HUDEP-2 (cell line): ENCODE results near the gene CFAP99.

Experiments
- DNase-seq, 76 experiments: peaks; one replicate each; lab custom pipeline; 2025; ENCODE audit not compliant: unreplicated experiment in 76 of 76; lab: John Stamatoyannopoulos, UW

CFAP99 gene

GRCh38 chr4:2409381-2409783, 9.4 kb upstream of the CFAP99 start:
- DNase-seq = no peak

- no peak for DNase-seq
Measured at GRCh38 chr4:2411786-2412510, 6.8 kb upstream of the CFAP99 start.

- DNase-seq = peak in 12 of 76 experiments; percentile 7 to 61 (median 40)
Measured at GRCh38 chr4:2412534-2412884, 6.2 kb upstream of the CFAP99 start.

- DNase-seq = peak in 74 of 76 experiments; percentile 21 to 82 (median 64)
Measured at GRCh38 chr4:2412885-2413716, 5.7 kb upstream of the CFAP99 start.

- DNase-seq = no peak
Measured at GRCh38 chr4:2413821-2414610, 4.7 kb upstream of the CFAP99 start.

- no peak for DNase-seq
Measured at GRCh38 chr4:2415213-2415612, 3.5 kb upstream of the CFAP99 start.

- peak in 2 of 76 experiments; percentile 14 to 44 for DNase-seq
Measured at GRCh38 chr4:2415881-2416563, 2.7 kb upstream of the CFAP99 start.

GRCh38 chr4:2416564-2417225, 2.1 kb upstream of the CFAP99 start:
- peak in 45 of 76 experiments; percentile 3 to 55 (median 23) for DNase-seq

- no peak for DNase-seq
Measured at GRCh38 chr4:2417226-2417764, 1.5 kb upstream of the CFAP99 start.

- peak in 6 of 76 experiments; percentile 6 to 37 (median 20) for DNase-seq
Measured at GRCh38 chr4:2417765-2418649, 748 bp upstream of the CFAP99 start, which contains the start of gene ZFYVE28. Gene ZFYVE28 (minus strand): TSS chr4:2418645. CDS start chr4:2418323, 322 bp downstream.

GRCh38 chr4:2419814-2420213, 1.1 kb downstream of the CFAP99 start:
- DNase-seq = no peak

GRCh38 chr4:2421928-2422327, 3.2 kb downstream of the CFAP99 start:
- no peak for DNase-seq

GRCh38 chr4:2423066-2423465, 4.3 kb downstream of the CFAP99 start:
- no peak for DNase-seq

- DNase-seq = no peak
Measured at GRCh38 chr4:2423695-2424094, 4.9 kb downstream of the CFAP99 start.

- no peak for DNase-seq
Measured at GRCh38 chr4:2424581-2424980, 5.8 kb downstream of the CFAP99 start.

GRCh38 chr4:2425386-2426068, 6.8 kb downstream of the CFAP99 start:
- DNase-seq = no peak

GRCh38 chr4:2426069-2426397, 7.3 kb downstream of the CFAP99 start:
- no peak for DNase-seq

GRCh38 chr4:2426711-2427275, 8.0 kb downstream of the CFAP99 start:
- DNase-seq = no peak
